ENCODE results near the gene TPPP.

The TPPP gene

GRCh38 chr5:665541-665955 is 27.6 kb downstream of the TPPP start:
- DNase-seq (ENCODE audit: low read depth in 2 of 2) = no peak

- DNase-seq (ENCODE audit: low read depth in 2 of 2) = no peak
Observed at GRCh38 chr5:664994-665360, 28.2 kb downstream of the TPPP start.

GRCh38 chr5:664343-664993 is 28.7 kb downstream of the TPPP start:
- DNase-seq (ENCODE audit: low read depth in 2 of 2) = no peak

- DNase-seq (ENCODE audit: low read depth in 2 of 2) = no peak
Observed at GRCh38 chr5:663436-664342, 29.5 kb downstream of the TPPP start.

GRCh38 chr5:662751-663435 is 30.3 kb downstream of the TPPP start:
- DNase-seq (ENCODE audit: low read depth in 2 of 2) = no peak

DNA sequence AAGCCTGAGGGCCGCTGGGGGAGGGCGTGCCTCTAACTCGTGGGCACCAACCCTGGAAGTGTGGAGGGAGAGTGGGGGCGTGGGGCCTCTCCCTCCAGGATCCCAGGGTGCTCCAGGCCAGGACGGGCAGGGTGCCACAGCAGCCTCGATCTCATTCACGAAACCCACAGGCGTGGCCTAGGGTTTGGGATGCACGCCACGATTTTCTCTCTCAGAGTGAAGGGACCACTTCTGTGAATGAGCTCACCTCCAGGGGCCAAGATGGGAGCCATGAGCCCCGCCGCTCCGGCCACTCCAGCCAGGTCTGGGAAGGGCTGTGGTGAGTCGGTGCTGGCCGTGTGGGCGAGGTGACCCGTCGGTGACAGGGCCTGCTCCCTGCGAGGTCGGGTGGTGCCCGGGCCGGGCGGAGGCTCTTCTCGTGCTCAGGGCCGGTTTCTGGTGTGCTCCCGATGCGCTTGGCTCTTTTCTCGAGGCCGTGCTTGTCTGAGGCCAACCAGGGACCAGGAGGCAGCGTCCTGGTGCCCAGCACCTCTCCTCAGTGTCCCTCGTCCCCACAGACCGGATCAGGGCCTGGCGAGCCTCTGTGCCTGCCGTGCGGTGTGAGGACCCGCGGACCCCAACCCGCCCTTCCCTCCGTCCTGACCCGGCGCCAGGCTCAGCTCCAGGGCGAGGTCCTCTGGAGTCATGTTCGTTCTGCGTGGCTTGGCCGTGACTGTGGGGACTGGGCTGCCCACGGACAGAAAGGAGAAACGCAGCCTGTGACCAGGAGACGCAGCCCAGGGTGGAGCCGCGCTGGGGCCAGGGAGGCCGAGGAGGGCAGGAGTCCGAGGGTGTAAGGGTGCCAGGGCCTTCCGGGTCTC is 31.0 kb downstream of the TPPP start:
- DNase-seq (ENCODE audit: low read depth in 2 of 2) = no peak

DNA sequence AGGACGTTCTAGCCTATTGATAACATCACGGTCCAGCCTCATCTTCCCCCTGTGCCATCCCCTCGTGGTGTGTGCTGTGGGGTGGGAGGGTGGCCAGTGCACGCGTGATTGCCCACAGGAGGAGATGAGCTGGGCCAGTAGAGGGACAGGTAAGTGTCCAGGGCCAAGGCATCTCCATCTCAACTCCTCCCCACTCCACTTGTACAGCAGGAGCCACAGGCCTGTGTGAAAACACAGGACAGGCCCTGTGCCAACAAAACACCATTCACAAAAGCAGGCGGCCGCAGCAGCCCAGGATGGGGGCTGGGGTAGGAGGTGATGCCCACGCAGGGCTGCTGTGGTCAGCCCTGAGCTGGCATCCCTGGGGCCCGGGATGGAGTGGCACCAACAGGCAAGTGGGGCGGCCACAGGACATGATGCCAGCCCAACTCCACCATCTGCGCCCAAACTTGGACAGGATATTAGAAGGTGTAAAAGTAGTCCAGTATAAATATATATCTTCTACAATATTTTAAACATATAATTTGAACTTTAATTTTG is 32.6 kb downstream of the TPPP start:
- no peak for DNase-seq (ENCODE audit: low read depth in 2 of 2)

DNA sequence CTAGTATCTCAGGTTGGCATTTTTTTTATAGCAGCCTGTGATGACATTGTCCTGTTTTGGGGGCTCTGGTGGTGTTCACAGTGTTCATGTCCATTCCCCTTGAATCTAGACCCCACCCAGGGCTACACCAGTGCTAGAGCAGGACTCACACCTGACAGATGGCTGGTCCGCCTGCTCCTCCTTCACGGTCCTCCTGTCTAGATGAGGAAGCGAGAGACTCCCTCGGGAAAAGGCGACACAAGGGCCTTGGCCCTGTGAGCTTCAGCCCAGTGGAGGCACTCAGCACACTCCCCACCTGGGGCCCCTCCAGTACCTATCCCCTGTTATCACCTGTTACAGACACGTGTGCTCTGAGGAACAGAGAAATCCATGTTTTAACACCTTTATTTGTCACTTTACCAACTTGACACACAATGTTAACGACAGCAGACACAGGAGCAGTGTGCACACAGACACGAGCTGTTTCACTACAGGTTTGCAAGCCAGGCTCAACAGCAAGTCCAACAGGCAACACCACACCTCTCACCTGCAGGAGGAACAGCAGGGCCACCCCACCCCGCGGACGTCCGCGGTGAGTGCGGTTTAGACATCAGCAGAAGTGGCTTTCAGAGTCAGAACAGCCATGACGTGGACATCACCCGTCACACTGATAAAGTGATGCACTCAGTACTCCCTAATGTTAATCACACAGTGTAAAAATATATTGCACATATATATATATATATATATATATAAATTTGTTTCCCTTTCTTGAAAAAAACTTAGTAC is 33.5 kb downstream of the TPPP start:
- DNase-seq (ENCODE audit: low read depth in 2 of 2) = no peak

DNA sequence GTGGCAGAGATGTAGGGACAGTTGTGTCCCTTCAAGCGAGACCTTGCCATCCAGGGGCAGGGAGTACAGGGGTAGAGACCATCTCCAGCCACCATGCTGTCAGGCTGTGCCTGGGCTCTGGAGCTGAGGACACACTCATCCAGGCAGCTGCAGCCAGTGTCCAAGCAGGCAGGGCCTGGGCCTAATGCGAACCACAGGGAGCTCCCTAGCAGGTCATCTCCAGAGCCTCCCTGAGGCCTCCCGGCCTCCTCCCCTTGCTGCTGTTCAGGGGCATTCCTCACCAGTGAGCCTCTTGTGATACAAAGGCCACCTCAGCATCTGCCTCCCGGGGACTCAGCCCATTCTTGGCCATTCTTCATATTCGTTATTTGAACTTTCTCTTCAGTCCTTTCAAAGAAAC is 35.0 kb downstream of the TPPP start:
- no peak for DNase-seq (ENCODE audit: low read depth in 2 of 2)

DNA sequence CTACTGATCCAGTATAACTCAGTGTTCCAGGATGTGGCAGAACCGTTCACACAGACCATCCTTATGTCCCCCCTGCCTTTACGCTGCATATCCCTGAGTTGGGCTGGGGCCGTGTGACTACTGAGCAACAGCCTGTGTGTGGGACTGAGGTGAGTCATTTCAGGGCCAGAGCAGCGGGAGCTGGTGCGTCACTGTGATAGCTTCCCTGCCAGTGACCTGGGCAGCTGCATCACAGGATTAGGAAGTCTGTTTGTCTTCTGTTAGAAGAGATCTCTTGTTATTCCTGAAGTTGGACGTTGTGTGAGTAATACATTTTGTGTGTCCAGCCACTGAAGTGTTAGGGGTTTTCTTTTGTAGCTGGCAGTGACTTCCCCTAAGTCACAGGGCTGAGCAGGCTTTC is 35.6 kb downstream of the TPPP start:
- DNase-seq (ENCODE audit: low read depth in 2 of 2) = no peak

- DNase-seq (ENCODE audit: low read depth in 2 of 2) = no peak
Observed at GRCh38 chr5:655406-655805, 37.7 kb downstream of the TPPP start.

- no peak for DNase-seq (ENCODE audit: low read depth in 2 of 2)
Observed at GRCh38 chr5:654071-654778, 38.9 kb downstream of the TPPP start.

- DNase-seq (ENCODE audit: low read depth in 2 of 2) = no peak
Observed at GRCh38 chr5:652773-653350, 40.3 kb downstream of the TPPP start.

GRCh38 chr5:652023-652515 is 41.1 kb downstream of the TPPP start:
- no peak for DNase-seq (ENCODE audit: low read depth in 2 of 2)

DNA sequence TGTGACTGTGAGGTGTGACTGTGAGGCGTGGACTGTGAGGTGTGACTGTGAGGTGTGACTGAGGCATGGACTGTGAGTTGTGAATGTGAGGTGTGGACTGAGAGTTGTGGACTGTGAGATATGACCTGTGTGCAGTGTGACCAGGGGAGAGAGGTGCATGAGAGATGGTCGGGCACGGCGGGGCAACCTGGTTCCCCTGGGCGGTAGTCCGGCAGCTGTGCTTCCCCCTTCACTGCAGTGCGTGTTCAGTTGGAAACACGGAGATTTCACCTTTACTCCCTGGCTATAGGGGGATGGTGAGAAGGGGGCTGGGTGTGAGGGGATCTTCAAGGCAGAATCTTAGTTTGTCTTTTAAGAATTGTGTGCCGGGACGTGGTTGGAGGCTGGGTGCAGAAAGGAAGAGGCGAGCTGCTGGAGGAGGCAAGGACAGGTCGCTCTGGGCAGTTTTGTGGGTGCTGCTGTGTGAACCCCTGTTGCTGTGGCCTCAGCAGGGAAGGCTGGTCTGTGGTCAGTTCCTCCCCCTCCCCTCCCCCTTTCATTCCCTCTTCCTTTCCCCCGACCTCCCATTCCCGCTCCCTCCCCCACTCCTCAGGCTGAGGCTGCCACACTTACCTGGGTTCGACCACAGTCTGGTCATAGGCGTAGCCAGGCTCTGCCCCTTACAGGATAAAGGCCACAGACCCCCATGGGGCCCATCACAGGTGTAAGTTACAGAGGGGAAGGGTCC is 41.7 kb downstream of the TPPP start:
- DNase-seq (ENCODE audit: low read depth in 2 of 2) = no peak

DNA sequence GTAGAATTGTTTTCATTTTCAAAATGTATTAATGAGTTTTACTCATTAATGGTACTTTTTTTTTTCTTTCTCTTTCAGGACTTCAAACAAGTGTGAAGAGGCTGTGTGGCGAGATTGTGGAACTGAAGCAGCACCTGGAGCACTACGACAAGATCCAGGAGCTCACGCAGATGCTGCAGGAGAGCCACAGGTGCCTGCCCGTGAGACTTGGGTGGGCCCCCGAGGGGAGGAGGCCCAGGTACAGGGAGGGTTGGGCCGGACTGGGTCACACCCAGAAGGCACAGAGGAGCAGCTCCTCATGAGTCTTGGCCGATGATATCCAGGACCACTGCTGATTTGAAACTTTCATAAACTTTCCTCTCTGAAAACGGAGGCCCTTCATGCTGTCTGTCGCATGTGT is 45.4 kb downstream of the TPPP start:
- DNase-seq (ENCODE audit: low read depth in 2 of 2) = no peak

GRCh38 chr5:647311-647710 is 45.8 kb downstream of the TPPP start:
- DNase-seq (ENCODE audit: low read depth in 2 of 2) = no peak

GRCh38 chr5:646396-647201 is 46.6 kb downstream of the TPPP start:
- no peak for DNase-seq (ENCODE audit: low read depth in 2 of 2)
